Breast epithelium (tissue), 3 donors: Measurements from ENCODE around the gene DDT.

Experiments used
- POLR2A ChIP-seq: fragments of 450-650 bp; IDR thresholded peaks from one replicate; pipeline ENCODE4 v1.6.1; 2016; ENCODE audit warnings: antibody characterized with exemption, mild to moderate bottlenecking, moderate library complexity
- POLR2AphosphoS5 ChIP-seq, 3 donors: sonication (generic); formaldehyde crosslinking; IDR thresholded peaks; one replicate each; pipeline ENCODE4 v1.6.1; 2017; ENCODE audit warnings: antibody characterized with exemption in 3 of 3
- TF ChIP-seq, protein P1 (sequence below), 3 donors: fragments of 450-650 bp; IDR thresholded peaks; one replicate each; pipeline ENCODE4 v1.5.1; 2016 to 2017; ENCODE audit warnings: antibody characterized with exemption in 3 of 3, mild to moderate bottlenecking in 3 of 3, moderate library complexity in 3 of 3

DNA sequence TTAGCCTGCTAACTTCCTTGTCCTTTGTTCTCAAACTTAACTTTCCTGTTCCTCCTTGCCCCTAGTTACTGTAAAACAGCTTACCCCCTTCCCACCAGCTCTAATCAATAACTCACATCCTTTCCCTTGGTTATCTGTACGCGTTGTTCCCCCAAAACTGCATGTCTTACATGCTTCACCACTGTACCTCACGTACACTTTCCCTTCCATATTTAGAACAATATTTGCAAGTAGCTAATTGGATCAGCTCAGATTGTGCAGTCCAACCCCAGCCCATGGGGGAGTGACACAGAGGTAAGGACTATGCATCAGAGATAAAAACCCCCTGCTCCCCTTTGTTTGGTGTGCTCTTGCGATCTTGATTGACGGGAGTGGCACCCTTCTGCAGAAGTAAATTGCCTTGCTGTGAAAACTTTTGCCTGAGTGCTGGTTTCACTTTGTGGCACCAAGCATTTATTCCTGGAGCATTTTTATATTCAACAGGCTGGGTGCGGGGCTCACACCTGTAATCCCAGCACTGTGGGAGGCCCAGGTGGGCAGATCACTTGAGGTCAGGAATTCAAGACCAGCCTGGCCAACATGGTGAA, 49.1 kb downstream of the DDT start:
- TF ChIP-seq, protein P1, sequence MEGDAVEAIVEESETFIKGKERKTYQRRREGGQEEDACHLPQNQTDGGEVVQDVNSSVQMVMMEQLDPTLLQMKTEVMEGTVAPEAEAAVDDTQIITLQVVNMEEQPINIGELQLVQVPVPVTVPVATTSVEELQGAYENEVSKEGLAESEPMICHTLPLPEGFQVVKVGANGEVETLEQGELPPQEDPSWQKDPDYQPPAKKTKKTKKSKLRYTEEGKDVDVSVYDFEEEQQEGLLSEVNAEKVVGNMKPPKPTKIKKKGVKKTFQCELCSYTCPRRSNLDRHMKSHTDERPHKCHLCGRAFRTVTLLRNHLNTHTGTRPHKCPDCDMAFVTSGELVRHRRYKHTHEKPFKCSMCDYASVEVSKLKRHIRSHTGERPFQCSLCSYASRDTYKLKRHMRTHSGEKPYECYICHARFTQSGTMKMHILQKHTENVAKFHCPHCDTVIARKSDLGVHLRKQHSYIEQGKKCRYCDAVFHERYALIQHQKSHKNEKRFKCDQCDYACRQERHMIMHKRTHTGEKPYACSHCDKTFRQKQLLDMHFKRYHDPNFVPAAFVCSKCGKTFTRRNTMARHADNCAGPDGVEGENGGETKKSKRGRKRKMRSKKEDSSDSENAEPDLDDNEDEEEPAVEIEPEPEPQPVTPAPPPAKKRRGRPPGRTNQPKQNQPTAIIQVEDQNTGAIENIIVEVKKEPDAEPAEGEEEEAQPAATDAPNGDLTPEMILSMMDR (IDR thresholded peaks at IDR 0.05) = no peak
- TF ChIP-seq POLR2A (no peak), POLR2AphosphoS5 (IDR thresholded peaks at IDR 0.05) (no peak)
